Measurements from ENCODE around the gene BHLHA15.

The BHLHA15 gene

GRCh38 chr7:98225913-98226614 lies 14.8 kb downstream of the BHLHA15 start:
- no peak for DNase-seq (ENCODE audit: low read depth)

- DNase-seq (ENCODE audit: low read depth), result no peak
Measured at GRCh38 chr7:98227939-98228338, 16.7 kb downstream of the BHLHA15 start.

GRCh38 chr7:98228801-98229200 lies 17.6 kb downstream of the BHLHA15 start:
- no peak for DNase-seq (ENCODE audit: low read depth)

- no peak for DNase-seq (ENCODE audit: low read depth)
Measured at GRCh38 chr7:98229441-98229840, 18.2 kb downstream of the BHLHA15 start.

- no peak for DNase-seq (ENCODE audit: low read depth)
Measured at GRCh38 chr7:98229991-98230745, 18.9 kb downstream of the BHLHA15 start.

- DNase-seq (ENCODE audit: low read depth), result no peak
Measured at GRCh38 chr7:98230746-98231471, 19.7 kb downstream of the BHLHA15 start.

- no peak for DNase-seq (ENCODE audit: low read depth)
Measured at GRCh38 chr7:98231493-98232262, 20.4 kb downstream of the BHLHA15 start.

- DNase-seq (ENCODE audit: low read depth), result no peak
Measured at GRCh38 chr7:98232263-98232585, 21.0 kb downstream of the BHLHA15 start.

- no peak for DNase-seq (ENCODE audit: low read depth)
Measured at GRCh38 chr7:98232799-98233198, 21.6 kb downstream of the BHLHA15 start.

- DNase-seq (ENCODE audit: low read depth), result no peak
Measured at GRCh38 chr7:98233219-98234070, 22.2 kb downstream of the BHLHA15 start.

- no peak for DNase-seq (ENCODE audit: low read depth)
Measured at GRCh38 chr7:98234429-98235147, 23.3 kb downstream of the BHLHA15 start.

GRCh38 chr7:98235901-98236300 lies 24.7 kb downstream of the BHLHA15 start:
- DNase-seq (ENCODE audit: low read depth), result no peak

GRCh38 chr7:98236355-98237185 lies 25.3 kb downstream of the BHLHA15 start:
- no peak for DNase-seq (ENCODE audit: low read depth)

GRCh38 chr7:98238076-98238475 lies 26.8 kb downstream of the BHLHA15 start:
- no peak for DNase-seq (ENCODE audit: low read depth)

GRCh38 chr7:98238976-98239375 lies 27.7 kb downstream of the BHLHA15 start:
- DNase-seq (ENCODE audit: low read depth), result no peak

GRCh38 chr7:98240961-98241673 lies 29.9 kb downstream of the BHLHA15 start:
- no peak for DNase-seq (ENCODE audit: low read depth)

- no peak for DNase-seq (ENCODE audit: low read depth)
Measured at GRCh38 chr7:98241674-98242241, 30.5 kb downstream of the BHLHA15 start.

GRCh38 chr7:98242342-98242741 lies 31.1 kb downstream of the BHLHA15 start:
- no peak for DNase-seq (ENCODE audit: low read depth)

- no peak for DNase-seq (ENCODE audit: low read depth)
Measured at GRCh38 chr7:98242934-98243333, 31.7 kb downstream of the BHLHA15 start.

Data from T-helper 22 cell (primary cell).